NCI-H128 (cell line): ENCODE results near the gene LTB4R.
"Not testable (repeated sequence)": the region's sequence is repeated elsewhere in the genome, so short reads cannot be mapped to it uniquely, and the experiment has no call there.

Source experiments
- DNase-seq: peaks from one replicate; lab custom pipeline; 2025; ENCODE audit not compliant: unreplicated experiment; lab: John Stamatoyannopoulos, UW

The LTB4R gene

DNA sequence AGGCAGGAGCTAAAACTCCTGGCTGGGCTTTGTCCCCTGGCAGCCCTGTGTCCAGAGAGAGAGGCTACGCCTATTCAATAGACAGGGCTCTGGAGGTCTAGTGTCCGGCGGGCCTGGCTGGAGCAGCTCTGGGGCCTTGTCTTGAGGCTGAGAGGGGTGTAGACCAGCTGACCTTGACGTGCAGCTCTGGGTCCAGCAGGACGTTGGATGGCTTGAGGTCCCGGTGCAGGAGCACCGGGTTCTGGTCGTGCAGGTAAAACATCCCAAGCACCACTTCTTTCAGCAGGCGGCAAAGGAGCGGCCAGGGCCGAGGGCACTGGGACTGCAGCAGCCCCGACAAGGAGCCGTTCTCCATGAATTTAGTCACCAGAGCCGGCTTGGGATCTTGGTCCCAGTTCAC lies 27.5 kb downstream of the LTB4R start:
- DNase-seq, result no peak

DNA sequence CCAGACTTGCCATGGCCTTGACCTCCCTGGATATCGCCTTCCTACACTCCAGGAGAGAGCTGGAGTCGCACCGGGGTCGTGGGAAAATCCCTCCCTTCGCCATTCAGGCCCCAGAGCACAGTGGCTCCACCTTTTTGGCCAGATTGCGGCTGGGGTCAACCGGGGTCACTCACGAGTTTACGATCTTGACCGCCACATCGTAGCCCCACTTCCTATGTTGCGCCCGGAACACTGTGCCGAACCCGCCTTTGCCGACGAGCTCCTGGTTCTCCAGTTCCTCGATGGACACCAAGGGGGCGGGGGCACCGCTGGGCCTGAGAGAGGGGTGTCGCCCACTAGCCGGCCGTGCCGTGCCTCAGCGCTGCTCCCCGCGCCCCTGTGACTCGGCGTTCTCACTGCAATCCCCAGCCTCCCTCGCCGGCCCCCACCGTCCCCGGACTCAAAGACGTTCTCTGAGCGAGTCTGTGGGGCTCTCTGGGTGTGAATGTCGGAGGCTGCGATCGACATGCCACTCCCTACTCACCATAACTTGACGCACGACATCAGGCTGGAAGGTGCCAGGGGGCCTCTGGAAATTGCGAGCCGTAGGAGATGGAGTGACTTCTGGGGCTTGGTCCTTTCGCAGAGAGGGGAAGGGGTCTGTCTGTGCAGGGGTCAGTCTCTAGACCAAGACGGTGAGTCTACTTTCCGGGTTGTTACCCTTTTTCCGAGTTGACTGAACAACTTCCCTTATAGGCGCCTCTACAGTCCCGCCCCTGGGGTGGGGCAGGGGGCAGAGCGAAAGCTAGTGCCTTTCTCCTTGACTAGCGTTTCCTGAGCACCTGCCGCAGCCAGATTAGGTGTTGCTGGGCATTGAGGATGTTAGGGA lies 28.2 kb downstream of the LTB4R start, which contains the start of gene RIPK3:
Gene RIPK3, minus strand, starts transcription at position 708 of the 868 bp plus-strand sequence. Its CDS starts 165 bp downstream, at position 543.
- DNase-seq, result no peak

- no peak for DNase-seq
These were observed 29.3 kb downstream of the LTB4R start for GRCh38 chr14:24340606-24341005.

DNA sequence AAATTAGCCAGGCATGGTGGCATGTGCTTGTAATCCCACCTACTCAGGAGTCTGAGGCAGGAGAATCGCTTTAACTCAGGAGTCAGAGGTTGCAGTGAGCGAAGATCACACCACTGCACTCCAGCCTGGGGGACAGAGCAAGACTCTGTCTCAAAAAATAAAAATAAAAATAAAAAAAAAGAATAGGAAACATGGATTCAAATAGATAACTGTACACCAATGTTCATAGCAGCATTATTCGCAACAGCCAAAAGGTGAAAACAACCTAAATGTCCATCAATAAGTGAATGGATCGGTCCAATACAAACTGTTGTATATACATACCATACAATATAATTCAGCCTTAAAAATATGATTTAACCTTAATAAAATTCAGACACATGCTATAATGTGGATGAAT lies 31.6 kb downstream of the LTB4R start:
- no peak for DNase-seq

GRCh38 chr14:24343795-24344660 lies 32.7 kb downstream of the LTB4R start:
- DNase-seq, result no peak

DNA sequence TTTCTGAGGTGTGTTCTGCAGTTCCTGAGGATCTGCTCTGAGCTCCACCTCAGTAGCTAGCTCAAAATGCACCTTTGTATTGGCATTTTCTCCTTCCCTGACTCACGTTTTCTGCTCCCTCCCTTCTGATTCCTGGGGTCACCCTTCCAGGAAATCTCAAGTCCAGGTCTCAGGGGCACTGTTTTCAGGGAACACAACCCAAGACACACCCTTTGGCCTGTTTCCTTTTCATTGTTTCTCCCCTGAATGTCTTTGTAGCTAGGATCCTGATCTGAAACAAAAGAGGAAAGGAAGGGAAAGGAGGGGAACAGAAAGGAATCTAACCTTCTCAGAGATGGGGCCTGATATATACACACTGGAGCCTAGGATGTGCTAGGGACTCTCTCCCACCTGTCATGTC lies 35.8 kb downstream of the LTB4R start:
- DNase-seq, result no peak

DNA sequence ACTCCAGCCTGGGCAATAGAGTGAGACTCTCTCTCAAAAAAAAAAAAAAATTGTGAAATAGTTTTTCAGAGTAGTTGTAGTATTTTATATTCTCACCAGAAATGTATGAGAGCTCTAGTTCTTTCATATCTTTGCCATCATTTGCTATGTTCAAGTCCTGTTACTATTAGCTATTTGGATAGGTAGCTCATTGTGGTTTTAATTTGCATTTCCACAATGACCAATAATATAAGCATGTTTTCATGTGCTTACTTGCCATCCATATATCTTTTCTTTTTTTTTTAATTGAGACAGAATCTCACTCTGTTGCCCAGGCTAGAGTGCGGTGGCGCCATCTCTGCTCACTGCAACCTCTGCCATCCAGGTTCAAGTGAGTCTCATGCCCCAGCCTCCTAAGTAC lies 36.9 kb downstream of the LTB4R start:
- no peak for DNase-seq

- no peak for DNase-seq
These were observed 38.4 kb downstream of the LTB4R start for GRCh38 chr14:24349742-24350141.

DNA sequence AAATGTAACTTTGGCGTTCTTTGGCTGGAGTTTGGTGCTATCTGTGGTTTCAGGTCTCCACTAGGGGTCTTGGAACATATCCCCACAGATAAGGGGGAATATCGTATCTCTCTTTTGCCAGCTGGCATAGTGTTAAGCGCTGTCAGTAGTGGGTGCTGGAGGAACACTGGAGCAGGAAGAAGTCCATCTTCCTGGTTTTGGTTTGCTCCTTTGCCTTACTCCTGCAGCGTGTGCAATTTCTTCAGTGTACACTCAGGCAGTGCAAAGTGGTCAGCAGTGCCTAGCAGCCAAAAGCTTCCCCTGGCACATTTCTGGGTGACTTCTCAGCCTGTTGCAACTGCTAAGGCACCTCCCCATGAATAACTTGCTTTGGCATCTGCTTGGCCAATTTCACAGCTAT lies 40.2 kb downstream of the LTB4R start:
- DNase-seq, result no peak

DNA sequence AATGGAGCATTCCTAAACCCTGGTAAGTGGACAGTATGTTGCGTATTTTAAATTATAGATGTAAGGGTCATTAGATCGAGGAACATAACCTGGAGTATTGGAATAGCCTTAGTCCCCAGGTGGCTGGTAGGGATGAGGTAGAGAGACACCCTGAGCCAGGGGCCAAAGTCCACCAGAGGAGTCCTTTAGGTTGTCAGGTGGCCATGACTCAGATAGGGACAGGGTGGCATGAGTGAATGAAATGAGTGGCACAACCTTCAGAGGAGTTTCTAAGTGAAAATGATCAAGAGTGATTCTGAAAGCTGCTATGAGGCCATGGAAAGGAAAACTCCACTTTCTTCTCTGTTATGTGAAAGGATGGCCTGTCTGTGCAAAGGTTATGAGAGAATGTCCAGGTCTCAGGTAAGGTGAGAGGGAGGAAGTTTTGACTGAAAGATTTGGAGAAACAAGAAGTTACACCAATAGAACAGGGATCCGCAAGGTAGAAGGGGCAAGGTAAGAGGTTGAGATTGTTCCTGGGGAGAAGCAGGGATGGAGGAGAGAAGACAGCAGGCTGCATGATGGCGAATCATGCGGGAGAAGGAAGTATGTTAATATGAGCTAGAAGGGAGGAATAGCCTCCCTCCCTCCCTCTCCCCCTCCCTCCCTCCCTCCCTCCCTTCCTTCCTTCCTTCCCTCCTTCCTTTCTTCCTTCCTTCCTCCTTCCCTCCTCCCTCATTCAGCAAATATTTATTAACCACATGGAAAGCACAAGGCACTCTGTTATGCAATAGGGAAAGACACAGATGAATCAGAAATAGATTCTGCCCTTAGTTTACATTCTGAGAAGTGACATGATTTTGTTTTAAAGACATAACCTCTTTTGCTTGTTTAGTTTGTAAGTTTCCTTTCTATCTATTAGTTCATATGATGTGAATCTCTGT lies 42.5 kb downstream of the LTB4R start:
- no peak for DNase-seq

GRCh38 chr14:24354482-24354825 lies 43.2 kb downstream of the LTB4R start:
- not testable (repeated sequence) for DNase-seq

DNA sequence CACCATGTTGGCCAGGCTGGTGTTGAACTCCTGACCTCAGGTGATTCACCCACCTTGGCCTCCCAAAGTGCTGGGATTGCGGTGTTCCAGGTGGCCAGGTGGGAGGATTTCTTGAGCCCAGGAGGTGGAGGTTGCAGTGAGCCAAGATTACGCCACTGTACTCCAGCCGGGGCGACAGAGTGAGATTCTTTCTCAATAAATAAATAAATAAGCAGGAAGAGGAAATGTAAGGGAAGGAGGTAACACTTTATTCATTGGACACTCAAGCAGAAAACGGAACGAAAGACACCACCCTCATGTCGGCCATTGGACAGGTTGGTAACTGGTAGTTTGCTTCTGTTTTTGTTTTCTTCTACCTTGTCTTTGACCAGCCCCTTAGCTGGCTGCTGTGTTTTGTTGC lies 43.7 kb downstream of the LTB4R start:
- no peak for DNase-seq

DNA sequence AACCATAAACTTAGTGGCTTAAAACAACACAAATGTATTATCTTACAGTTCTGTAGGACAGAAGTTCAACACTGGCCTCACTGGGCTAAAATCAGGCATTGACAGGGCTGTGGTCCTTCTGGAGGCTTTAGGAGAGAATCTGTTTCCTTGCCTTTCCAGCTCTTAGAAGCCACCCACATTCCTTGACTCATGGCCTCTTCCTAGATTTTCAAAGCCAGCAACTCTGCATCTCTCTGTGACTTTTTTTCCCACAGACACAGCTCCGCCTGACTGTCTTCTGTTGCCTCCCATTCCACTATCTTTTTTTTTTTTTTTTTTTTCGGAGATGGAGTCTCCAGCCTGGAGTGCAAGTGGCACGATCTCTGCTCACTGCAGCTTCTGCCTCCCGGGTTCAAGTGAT lies 44.9 kb downstream of the LTB4R start:
- no peak for DNase-seq

DNA sequence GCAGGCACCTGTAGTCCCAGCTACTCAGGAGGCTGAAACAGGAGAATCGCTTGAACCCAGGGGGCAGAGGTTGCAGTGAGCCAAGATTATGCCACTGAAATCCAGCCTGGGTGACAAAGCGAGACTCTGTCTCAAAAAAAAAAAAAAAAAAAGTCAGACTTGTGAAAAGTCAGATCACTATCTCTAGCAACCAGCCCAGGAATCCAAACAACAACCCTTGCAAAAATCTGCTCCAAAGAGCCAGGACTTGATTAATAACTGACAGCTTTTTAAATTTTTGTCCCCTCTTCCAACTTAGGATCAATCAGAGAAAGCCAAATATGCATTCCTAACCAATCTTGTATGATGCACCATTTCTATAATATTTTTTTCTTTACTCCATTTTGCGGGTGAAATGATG lies 49.0 kb downstream of the LTB4R start:
- DNase-seq, result no peak

GRCh38 chr14:24361326-24361725 lies 50.0 kb downstream of the LTB4R start:
- no peak for DNase-seq

GRCh38 chr14:24362241-24362960 lies 51.1 kb downstream of the LTB4R start:
- DNase-seq, result no peak

DNA sequence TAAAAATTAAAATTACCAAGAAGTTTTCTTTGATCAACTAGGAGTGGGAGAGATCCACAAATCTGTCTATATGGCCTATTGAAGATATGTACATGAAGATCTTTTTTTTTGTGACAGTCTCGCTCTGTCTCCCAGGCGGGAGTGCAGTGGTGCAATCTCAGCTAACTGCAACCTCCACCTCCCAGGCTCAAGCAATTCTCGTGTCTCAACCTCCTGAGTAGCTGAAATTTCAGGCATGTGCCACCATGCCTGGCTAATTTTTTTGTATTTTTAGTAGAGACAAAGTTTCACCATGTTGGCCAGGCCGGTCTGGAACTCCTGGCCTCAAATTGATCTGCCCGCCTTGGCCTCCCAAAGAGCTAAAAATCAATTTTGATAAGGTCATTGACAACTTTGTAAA lies 52.1 kb downstream of the LTB4R start:
- no peak for DNase-seq

DNA sequence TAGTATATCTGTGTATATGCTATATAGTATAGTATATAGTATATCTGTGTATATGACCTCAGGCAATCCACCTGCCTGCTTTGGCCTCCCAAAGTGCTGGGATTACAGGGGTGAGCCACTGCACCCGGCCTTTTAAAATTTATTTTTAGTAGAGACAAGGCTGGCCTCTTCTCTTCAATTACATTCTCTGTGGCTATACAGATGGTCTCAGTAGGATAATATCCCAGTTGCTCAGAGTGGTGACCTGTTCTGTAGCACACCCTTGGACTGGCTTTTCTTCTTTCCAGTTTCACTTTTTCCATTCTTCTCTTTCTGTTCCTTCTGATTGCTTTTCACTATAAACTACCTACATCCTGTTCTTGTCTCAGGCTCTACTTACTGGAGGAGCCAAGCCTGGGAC lies 53.5 kb downstream of the LTB4R start:
- no peak for DNase-seq

GRCh38 chr14:24365600-24366412 lies 54.5 kb downstream of the LTB4R start:
- DNase-seq, result peak; percentile 67

DNA sequence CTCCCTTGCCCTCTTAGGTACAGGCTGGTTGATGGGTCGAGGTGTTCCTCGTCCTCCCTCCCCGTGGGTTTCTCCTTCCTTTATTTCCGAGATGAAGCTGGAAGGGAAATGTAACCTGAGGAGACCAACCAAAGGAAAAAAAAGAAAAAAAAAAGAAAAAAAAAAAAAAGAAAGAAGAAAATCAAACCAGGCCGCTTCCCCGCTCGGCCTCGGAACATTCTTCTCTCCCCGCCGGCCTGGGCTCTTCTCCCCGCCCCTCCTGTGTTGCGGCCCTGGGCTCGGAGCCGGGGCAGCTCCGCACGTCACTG lies 55.1 kb downstream of the LTB4R start:
- no peak for DNase-seq
